Stimulated activated CD4-positive, alpha-beta T cell treated with anti-CD3 and anti-CD28 coated beads, Interleukin-1b, Interleukin-23, amount 100 ng/mL, for 1 hour (primary cell): ENCODE measurements around the gene SELENOV.

Experiments
- DNase-seq, 2 donors: peaks; one replicate each; pipeline ENCODE4 v3.0.0-alpha.2; 2020; ENCODE audit warnings: low read depth in 2 of 2

The SELENOV gene

DNA sequence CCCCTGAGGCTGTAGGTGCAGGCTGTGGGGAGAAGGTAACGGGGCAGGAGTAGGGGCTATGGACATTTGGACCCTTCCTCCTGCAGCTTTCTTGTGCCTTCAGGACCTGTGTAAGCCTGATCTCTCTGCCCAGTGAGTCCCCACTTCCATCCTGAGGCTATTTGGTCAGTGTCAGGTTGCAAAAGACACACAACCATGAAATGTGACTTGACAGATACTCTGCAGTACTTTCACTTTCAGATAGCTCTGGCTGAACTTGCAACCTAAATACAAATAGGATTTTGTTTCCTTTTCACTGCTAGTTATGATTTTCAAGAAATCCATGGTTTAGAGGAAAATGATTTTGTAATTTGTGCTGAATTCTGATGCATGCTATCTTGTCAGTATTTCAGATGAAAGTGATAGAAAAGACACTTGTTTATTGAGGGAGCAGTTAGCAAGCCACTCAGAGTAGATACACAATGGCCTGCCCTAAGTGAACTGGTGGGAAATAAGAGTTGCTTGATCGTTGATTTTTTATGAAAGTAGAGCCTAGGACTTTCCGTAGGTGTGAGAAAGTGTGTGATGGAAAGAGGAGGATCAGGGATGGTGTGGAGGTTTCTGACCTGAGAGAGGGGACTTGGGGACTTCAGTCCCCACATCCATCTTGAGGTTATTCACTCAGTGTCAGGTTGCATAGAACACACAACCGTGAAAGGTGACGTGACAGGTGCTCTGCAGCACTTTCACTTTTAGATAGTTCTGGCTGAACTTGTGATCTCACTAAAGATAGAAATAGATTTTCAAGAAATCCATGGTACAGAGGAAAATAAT is 43.1 kb downstream of the SELENOV start:
- no peak for DNase-seq

DNA sequence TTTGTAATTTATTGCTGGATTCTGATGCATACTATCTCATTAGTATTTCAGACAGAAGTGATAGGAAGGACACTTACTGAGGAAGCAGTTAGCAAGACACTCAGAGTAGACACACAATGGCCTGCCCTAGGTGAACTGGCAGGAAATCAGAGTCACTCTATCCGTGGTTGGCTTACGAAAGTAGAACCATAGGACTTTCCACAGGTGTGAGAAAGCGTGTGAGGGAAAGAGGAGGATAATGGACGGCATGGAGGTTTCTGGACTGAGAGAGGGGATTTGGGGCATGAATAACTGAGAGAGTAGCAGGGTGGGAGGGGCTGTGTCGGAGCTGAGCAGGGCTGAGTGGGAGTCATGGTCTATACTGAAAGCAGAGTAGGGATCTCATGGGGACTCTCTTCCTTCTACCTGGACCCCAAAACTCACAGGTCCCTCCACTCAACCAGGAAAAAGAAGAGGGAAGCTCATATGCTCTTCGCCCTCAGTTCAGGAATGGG is 43.7 kb downstream of the SELENOV start:
- no peak for DNase-seq

DNA sequence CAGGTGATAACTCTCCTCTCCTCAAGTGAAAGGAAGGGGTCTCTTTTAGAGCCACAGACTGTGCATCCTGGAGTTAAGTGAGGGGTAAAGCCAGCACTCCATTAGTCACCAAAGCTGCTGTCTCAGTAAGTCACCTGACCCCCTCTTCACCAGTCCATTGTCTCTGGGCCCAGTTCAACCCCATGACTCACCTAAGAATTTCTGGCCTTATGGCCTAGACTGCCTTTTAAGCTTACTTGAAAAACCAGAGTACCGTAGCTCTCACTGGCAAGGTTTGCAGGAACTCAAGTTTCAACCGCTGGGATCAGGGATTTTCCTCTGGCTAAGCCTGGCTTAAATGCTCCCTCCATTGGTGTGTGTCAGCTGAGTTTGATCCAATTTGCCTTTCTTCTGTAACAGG is 48.5 kb downstream of the SELENOV start:
- DNase-seq = no peak

DNA sequence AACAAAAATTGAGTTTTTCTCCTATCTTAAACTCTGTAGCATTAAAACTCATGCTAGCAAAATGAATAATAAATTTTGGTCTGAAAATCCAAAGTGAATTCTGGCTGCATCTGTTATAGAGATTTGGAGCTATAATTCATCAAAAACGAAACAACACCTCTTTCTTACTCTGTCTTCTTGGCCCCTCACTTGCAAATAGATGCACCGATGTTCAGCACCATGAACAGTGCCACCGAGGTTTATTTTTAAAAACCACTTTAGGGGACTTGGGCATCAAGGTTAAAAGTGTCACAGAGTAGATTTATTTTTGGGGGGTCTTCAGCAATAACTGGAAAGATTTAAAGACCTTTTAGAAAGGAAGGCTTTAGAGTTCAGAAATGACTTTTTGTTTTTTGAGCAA is 51.1 kb downstream of the SELENOV start:
- DNase-seq = no peak

DNA sequence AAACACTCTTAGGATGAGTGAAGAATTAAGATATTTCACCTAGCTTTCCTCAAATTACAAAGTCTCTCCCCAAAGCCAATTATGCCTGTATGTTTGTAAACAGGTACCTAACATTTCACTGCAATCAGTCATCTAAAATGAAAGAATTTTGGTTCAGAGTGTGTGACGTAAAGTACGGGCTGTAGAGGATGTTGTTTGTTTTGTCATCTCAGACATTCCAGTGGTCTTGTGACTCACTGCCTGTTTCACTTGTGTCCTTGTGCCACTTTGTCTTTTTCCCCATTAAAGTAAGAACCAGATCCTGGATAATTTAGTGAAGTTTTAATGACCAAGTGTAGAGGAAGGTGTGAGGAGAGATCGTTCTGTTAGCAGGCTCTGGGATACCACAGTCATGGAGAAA is 53.7 kb downstream of the SELENOV start:
- no peak for DNase-seq
